ENCODE data around the gene IFFO2. TPM values are rescaled to one million over a fixed set of nuclear protein-coding genes. Genes with fewer than 3 reads are reported as not detected.

The IFFO2 gene
- total RNA-seq, 1 donor from 2014 or later: 3.3 TPM

GRCh38 chr1:18965206-18966173, 9.0 kb upstream of the IFFO2 start:
- H3K27me3 ChIP-seq (ENCODE audit: low read depth): no peaks in the 10 kb centered on the region
- DNase-seq: no peak
- intact Hi-C loops (cut with micrococcal nuclease): no loop called here
- H3K4me1 ChIP-seq: no peaks in the 10 kb centered on the region
- no peak overlapping the region for H3K4me3 ChIP-seq
- no peaks in the 10 kb centered on the region for H3K9me3 ChIP-seq (replicated peaks)
- TF ChIP-seq CTCF (IDR thresholded peaks at IDR 0.05; ENCODE audit: borderline replicate concordance): no peak
- no peaks in the 10 kb centered on the region for H3K36me3 ChIP-seq
- H3K27ac ChIP-seq (replicated peaks): no peak overlapping the region

- no peaks in the 10 kb centered on the region for H3K9me3 ChIP-seq (replicated peaks)
- intact Hi-C loops (cut with micrococcal nuclease): no loop called here
- no peak for TF ChIP-seq CTCF (IDR thresholded peaks at IDR 0.05; ENCODE audit: borderline replicate concordance)
- no peaks in the 10 kb centered on the region for H3K27me3 ChIP-seq (ENCODE audit: low read depth)
- H3K4me3 ChIP-seq: no peak overlapping the region
- no peak overlapping the region for H3K27ac ChIP-seq (replicated peaks)
- DNase-seq: no peak
- H3K4me1 ChIP-seq: no peaks in the 10 kb centered on the region
- no peaks in the 10 kb centered on the region for H3K36me3 ChIP-seq
Measured at GRCh38 chr1:18963968-18964367, 7.5 kb upstream of the IFFO2 start.

GRCh38 chr1:18962855-18963737, 6.6 kb upstream of the IFFO2 start:
- H3K9me3 ChIP-seq (replicated peaks): no peaks in the 10 kb centered on the region
- H3K27ac ChIP-seq (replicated peaks): no peak overlapping the region
- no peaks in the 10 kb centered on the region for H3K4me1 ChIP-seq
- no peak for DNase-seq
- intact Hi-C loops (cut with micrococcal nuclease): no loop called here
- H3K4me3 ChIP-seq: no peak overlapping the region
- H3K27me3 ChIP-seq (ENCODE audit: low read depth): no peaks in the 10 kb centered on the region
- TF ChIP-seq CTCF (IDR thresholded peaks at IDR 0.05; ENCODE audit: borderline replicate concordance): no peak
- no peaks in the 10 kb centered on the region for H3K36me3 ChIP-seq

GRCh38 chr1:18962121-18962721, 5.7 kb upstream of the IFFO2 start:
- DNase-seq: no peak
- Histone ChIP-seq H3K9me3 (replicated peaks) (no peaks in the 10 kb centered on the region), H3K27ac (replicated peaks) (no peak overlapping the region), H3K36me3 (no peaks in the 10 kb centered on the region), H3K4me3 (no peak overlapping the region), H3K4me1 (peaks cover 3% of the 10 kb centered on the region), H3K27me3 (ENCODE audit: low read depth) (no peaks in the 10 kb centered on the region)
- TF ChIP-seq CTCF (IDR thresholded peaks at IDR 0.05; ENCODE audit: borderline replicate concordance): no peak
- intact Hi-C loops (cut with micrococcal nuclease): no loop called here

GRCh38 chr1:18960821-18961220, 4.3 kb upstream of the IFFO2 start:
- intact Hi-C loops (cut with micrococcal nuclease): no loop called here
- Histone ChIP-seq H3K27me3 (ENCODE audit: low read depth) (no peaks in the 10 kb centered on the region), H3K27ac (replicated peaks) (no peak overlapping the region), H3K4me1 (peaks cover 7% of the 10 kb centered on the region), H3K36me3 (no peaks in the 10 kb centered on the region), H3K9me3 (replicated peaks) (no peaks in the 10 kb centered on the region), H3K4me3 (no peak overlapping the region)
- no peak for DNase-seq
- no peak for TF ChIP-seq CTCF (IDR thresholded peaks at IDR 0.05; ENCODE audit: borderline replicate concordance)

Data from left ventricle myocardium inferior (tissue), 1 donor.